Stimulated activated CD4-positive, alpha-beta T cell treated with anti-CD3 and anti-CD28 coated beads, Interleukin-4, amount 100 ng/mL, for 4 hours (primary cell): Measurements from ENCODE around the gene SLC9A9.
"Not testable (repeated sequence)": the region's sequence is repeated elsewhere in the genome, so short reads cannot be mapped to it uniquely, and the experiment has no call there.

Experiments
- DNase-seq, 2 experiments: peaks; one replicate each; pipeline ENCODE4 v3.0.0-alpha.2; 2020

SLC9A9 gene

GRCh38 chr3:143751643-143752178 lies 96.6 kb downstream of the SLC9A9 start:
- DNase-seq, result peak; percentile 5

- no peak for DNase-seq
Measured at GRCh38 chr3:143750841-143751240, 97.4 kb downstream of the SLC9A9 start.

- no peak for DNase-seq
Measured at GRCh38 chr3:143749926-143750325, 98.3 kb downstream of the SLC9A9 start.

GRCh38 chr3:143737065-143737464 lies 111.2 kb downstream of the SLC9A9 start:
- DNase-seq, result no peak

GRCh38 chr3:143736205-143736997 lies 111.9 kb downstream of the SLC9A9 start:
- DNase-seq, result no peak

- DNase-seq, result no peak
Measured at GRCh38 chr3:143731776-143732175, 116.5 kb downstream of the SLC9A9 start.

GRCh38 chr3:143731320-143731719 lies 116.9 kb downstream of the SLC9A9 start:
- DNase-seq, result no peak

GRCh38 chr3:143727391-143727790 lies 120.9 kb downstream of the SLC9A9 start:
- DNase-seq, result no peak

GRCh38 chr3:143726727-143727126 lies 121.5 kb downstream of the SLC9A9 start:
- DNase-seq, result no peak

- no peak for DNase-seq
Measured at GRCh38 chr3:143720381-143720780, 127.9 kb downstream of the SLC9A9 start.

GRCh38 chr3:143718463-143718862 lies 129.8 kb downstream of the SLC9A9 start:
- no peak for DNase-seq

- DNase-seq, result no peak
Measured at GRCh38 chr3:143716731-143717130, 131.5 kb downstream of the SLC9A9 start.

- DNase-seq, result no peak
Measured at GRCh38 chr3:143712522-143712921, 135.7 kb downstream of the SLC9A9 start.

- DNase-seq, result no peak
Measured at GRCh38 chr3:143707848-143708247, 140.4 kb downstream of the SLC9A9 start.

GRCh38 chr3:143700431-143700975 lies 147.8 kb downstream of the SLC9A9 start:
- no peak for DNase-seq

GRCh38 chr3:143699424-143699823 lies 148.8 kb downstream of the SLC9A9 start:
- DNase-seq, result no peak

- no peak for DNase-seq
Measured at GRCh38 chr3:143698682-143699303, 149.5 kb downstream of the SLC9A9 start.

GRCh38 chr3:143697975-143698374 lies 150.3 kb downstream of the SLC9A9 start:
- no peak for DNase-seq

GRCh38 chr3:143695333-143695732 lies 152.9 kb downstream of the SLC9A9 start:
- not testable (repeated sequence) for DNase-seq

GRCh38 chr3:143693506-143693905 lies 154.8 kb downstream of the SLC9A9 start:
- no peak for DNase-seq

- DNase-seq, result no peak
Measured at GRCh38 chr3:143686638-143687197, 161.6 kb downstream of the SLC9A9 start.

- no peak for DNase-seq
Measured at GRCh38 chr3:143685491-143685890, 162.8 kb downstream of the SLC9A9 start.

- DNase-seq, result no peak
Measured at GRCh38 chr3:143677430-143677829, 170.8 kb downstream of the SLC9A9 start.

GRCh38 chr3:143676747-143677146 lies 171.5 kb downstream of the SLC9A9 start:
- no peak for DNase-seq
